Measurements from ENCODE around the gene ZNF524.

DNA sequence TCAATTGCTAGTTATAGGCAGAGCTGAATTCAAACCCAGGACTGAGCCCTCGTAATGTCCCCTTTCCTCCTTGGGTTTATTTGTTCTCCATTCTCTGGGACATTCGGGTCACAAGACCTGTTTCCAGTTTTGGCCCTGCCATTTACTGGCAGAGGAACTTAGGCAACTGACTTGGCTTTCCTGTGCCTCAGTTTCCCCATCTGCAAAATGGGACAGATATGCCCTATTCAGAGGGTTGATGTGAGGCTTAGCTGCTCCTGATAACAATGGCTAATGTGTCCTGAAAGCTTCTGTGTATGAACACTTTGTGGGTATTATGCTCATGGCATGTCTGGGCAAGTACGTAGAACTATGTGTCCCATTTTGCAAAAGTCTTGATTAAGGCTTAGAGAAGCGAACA is 996 bp downstream of the ZNF524 start:
- TF ChIP-seq, protein P1, sequence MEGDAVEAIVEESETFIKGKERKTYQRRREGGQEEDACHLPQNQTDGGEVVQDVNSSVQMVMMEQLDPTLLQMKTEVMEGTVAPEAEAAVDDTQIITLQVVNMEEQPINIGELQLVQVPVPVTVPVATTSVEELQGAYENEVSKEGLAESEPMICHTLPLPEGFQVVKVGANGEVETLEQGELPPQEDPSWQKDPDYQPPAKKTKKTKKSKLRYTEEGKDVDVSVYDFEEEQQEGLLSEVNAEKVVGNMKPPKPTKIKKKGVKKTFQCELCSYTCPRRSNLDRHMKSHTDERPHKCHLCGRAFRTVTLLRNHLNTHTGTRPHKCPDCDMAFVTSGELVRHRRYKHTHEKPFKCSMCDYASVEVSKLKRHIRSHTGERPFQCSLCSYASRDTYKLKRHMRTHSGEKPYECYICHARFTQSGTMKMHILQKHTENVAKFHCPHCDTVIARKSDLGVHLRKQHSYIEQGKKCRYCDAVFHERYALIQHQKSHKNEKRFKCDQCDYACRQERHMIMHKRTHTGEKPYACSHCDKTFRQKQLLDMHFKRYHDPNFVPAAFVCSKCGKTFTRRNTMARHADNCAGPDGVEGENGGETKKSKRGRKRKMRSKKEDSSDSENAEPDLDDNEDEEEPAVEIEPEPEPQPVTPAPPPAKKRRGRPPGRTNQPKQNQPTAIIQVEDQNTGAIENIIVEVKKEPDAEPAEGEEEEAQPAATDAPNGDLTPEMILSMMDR (IDR thresholded peaks at IDR 0.05): no peak
- TF ChIP-seq POLR2A (IDR thresholded peaks at IDR 0.05; ENCODE audit: low read length): no peak
- TF ChIP-seq, protein P2, sequence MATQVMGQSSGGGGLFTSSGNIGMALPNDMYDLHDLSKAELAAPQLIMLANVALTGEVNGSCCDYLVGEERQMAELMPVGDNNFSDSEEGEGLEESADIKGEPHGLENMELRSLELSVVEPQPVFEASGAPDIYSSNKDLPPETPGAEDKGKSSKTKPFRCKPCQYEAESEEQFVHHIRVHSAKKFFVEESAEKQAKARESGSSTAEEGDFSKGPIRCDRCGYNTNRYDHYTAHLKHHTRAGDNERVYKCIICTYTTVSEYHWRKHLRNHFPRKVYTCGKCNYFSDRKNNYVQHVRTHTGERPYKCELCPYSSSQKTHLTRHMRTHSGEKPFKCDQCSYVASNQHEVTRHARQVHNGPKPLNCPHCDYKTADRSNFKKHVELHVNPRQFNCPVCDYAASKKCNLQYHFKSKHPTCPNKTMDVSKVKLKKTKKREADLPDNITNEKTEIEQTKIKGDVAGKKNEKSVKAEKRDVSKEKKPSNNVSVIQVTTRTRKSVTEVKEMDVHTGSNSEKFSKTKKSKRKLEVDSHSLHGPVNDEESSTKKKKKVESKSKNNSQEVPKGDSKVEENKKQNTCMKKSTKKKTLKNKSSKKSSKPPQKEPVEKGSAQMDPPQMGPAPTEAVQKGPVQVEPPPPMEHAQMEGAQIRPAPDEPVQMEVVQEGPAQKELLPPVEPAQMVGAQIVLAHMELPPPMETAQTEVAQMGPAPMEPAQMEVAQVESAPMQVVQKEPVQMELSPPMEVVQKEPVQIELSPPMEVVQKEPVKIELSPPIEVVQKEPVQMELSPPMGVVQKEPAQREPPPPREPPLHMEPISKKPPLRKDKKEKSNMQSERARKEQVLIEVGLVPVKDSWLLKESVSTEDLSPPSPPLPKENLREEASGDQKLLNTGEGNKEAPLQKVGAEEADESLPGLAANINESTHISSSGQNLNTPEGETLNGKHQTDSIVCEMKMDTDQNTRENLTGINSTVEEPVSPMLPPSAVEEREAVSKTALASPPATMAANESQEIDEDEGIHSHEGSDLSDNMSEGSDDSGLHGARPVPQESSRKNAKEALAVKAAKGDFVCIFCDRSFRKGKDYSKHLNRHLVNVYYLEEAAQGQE (IDR thresholded peaks at IDR 0.05): no peak
- TF ChIP-seq, protein P3, sequence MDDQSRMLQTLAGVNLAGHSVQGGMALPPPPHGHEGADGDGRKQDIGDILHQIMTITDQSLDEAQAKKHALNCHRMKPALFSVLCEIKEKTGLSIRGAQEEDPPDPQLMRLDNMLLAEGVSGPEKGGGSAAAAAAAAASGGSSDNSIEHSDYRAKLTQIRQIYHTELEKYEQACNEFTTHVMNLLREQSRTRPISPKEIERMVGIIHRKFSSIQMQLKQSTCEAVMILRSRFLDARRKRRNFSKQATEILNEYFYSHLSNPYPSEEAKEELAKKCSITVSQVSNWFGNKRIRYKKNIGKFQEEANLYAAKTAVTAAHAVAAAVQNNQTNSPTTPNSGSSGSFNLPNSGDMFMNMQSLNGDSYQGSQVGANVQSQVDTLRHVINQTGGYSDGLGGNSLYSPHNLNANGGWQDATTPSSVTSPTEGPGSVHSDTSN (IDR thresholded peaks at IDR 0.05): no peak
- TF ChIP-seq KDM1A (IDR thresholded peaks at IDR 0.05; ENCODE audit: low read depth): peak; percentile 76; the same call in 1 of the 2 replicates
- TF ChIP-seq EP300 (IDR thresholded peaks at IDR 0.05): no peak
- TF ChIP-seq JUN (IDR thresholded peaks at IDR 0.05): no peak
- TF ChIP-seq NR3C1 (IDR thresholded peaks at IDR 0.05): no peak
- TF ChIP-seq CHD2 (IDR thresholded peaks at IDR 0.05; ENCODE audit: low read length, partially characterized antibody): no peak
- no peak for TF ChIP-seq CEBPB (IDR thresholded peaks at IDR 0.05)
- TF ChIP-seq, protein P4, sequence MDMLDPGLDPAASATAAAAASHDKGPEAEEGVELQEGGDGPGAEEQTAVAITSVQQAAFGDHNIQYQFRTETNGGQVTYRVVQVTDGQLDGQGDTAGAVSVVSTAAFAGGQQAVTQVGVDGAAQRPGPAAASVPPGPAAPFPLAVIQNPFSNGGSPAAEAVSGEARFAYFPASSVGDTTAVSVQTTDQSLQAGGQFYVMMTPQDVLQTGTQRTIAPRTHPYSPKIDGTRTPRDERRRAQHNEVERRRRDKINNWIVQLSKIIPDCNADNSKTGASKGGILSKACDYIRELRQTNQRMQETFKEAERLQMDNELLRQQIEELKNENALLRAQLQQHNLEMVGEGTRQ (IDR thresholded peaks at IDR 0.05): no peak
- no peak for TF ChIP-seq SREBF2 (IDR thresholded peaks at IDR 0.05)
- TF ChIP-seq, protein P5, sequence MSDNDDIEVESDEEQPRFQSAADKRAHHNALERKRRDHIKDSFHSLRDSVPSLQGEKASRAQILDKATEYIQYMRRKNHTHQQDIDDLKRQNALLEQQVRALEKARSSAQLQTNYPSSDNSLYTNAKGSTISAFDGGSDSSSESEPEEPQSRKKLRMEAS (IDR thresholded peaks at IDR 0.05): no peak

All from A549 (cell line).